HEK293 (cell line): Measurements from ENCODE around the gene GLO1.

Experiments
- CTCF ChIA-PET: fragments of 350-600 bp; formaldehyde crosslinking; extraction: SDS; loops from one replicate; lab custom pipeline; 2021; ENCODE audit warnings: antibody characterized with exemption; lab: Yijun Ruan, JAX
- POLR2A ChIA-PET: fragments of 300-600 bp; formaldehyde crosslinking; extraction: SDS; loops from one replicate; lab custom pipeline; 2020; ENCODE audit warnings: antibody characterized with exemption, inconsistent platforms; lab: Yijun Ruan, JAX
- H3K27ac ChIP-seq: fragments of 200-500 bp; sonication (Bioruptor generic); 2 replicates; pipeline ENCODE4 v1.5.1; 2014; ENCODE audit warnings: low read depth, low read length, control low read depth, inconsistent platforms; ENCODE audit errors: extremely low read depth
- H3K36me3 ChIP-seq, 2 experiments: fragments of 200-500 bp in 1 of 2; sonication (Bioruptor generic) in 1 of 2; 1 replicate in 1 of 2; 2 replicates in 1 of 2; pipeline ENCODE4 v1.5.1; 2014 to 2017; ENCODE audit warnings: inconsistent platforms in 2 of 2, low read length in 2 of 2; ENCODE audit not compliant: control insufficient read depth in 2 of 2, insufficient read depth in 1 of 2
- H3K4me1 ChIP-seq: fragments of 200-500 bp; sonication (Bioruptor generic); 2 replicates; pipeline ENCODE4 v1.5.1; 2014; ENCODE audit warnings: mild to moderate bottlenecking, low read length, inconsistent platforms; ENCODE audit not compliant: control insufficient read depth, insufficient read depth
- H3K4me3 ChIP-seq: 2 replicates; pipeline ENCODE4 v1.5.1; 2011; ENCODE audit warnings: low read depth, mild to moderate bottlenecking, control low read depth, low read length, moderate library complexity
- H3K9me3 ChIP-seq: fragments of 200-500 bp; sonication (Bioruptor generic); 2 replicates; pipeline ENCODE4 v1.5.1; 2014; ENCODE audit warnings: low read depth, low read length, inconsistent platforms; ENCODE audit not compliant: control insufficient read depth, insufficient read depth
- KLF1 ChIP-seq: fragments of 450-650 bp; formaldehyde crosslinking; IDR thresholded peaks from 2 replicates; pipeline ENCODE4 v1.5.1; 2016; ENCODE audit warnings: missing biosample characterization, missing genetic modification characterization
- KLF10 ChIP-seq: fragments of 450-650 bp; IDR thresholded peaks from 2 replicates; pipeline ENCODE4 v1.5.1; 2018; ENCODE audit warnings: missing biosample characterization, mild to moderate bottlenecking, missing genetic modification characterization
- KLF16 ChIP-seq: fragments of 450-650 bp; formaldehyde crosslinking; IDR thresholded peaks from 2 replicates; pipeline ENCODE4 v1.5.1; 2017; ENCODE audit warnings: missing biosample characterization, missing genetic modification characterization
- KLF9 ChIP-seq: fragments of 450-650 bp; formaldehyde crosslinking; IDR thresholded peaks from 2 replicates; pipeline ENCODE4 v1.5.1; 2016; ENCODE audit warnings: missing biosample characterization, missing genetic modification characterization, low read depth
- SCRT1 ChIP-seq: fragments of 450-650 bp; formaldehyde crosslinking; IDR thresholded peaks from 2 replicates; pipeline ENCODE4 v1.5.1; 2016; ENCODE audit warnings: missing biosample characterization, missing genetic modification characterization, borderline replicate concordance
- SP3 ChIP-seq: fragments of 450-650 bp; formaldehyde crosslinking; IDR thresholded peaks from 2 replicates; pipeline ENCODE4 v1.5.1; 2016; ENCODE audit warnings: missing biosample characterization, missing genetic modification characterization
- ZBTB17 ChIP-seq: fragments of 450-650 bp; formaldehyde crosslinking; IDR thresholded peaks from 2 replicates; pipeline ENCODE4 v1.5.1; 2016; ENCODE audit warnings: missing biosample characterization, missing genetic modification characterization
- ZFP3 ChIP-seq: fragments of 450-650 bp; formaldehyde crosslinking; IDR thresholded peaks from 2 replicates; pipeline ENCODE4 v1.5.1; 2016; ENCODE audit warnings: low read depth, missing biosample characterization, missing genetic modification characterization
- ZFP37 ChIP-seq: fragments of 450-650 bp; formaldehyde crosslinking; IDR thresholded peaks from 2 replicates; pipeline ENCODE4 v1.5.1; 2016; ENCODE audit warnings: missing biosample characterization, missing genetic modification characterization
- ZNF138 ChIP-seq: fragments of 450-650 bp; formaldehyde crosslinking; IDR thresholded peaks from 2 replicates; pipeline ENCODE4 v1.5.1; 2016; ENCODE audit warnings: missing biosample characterization, missing genetic modification characterization, borderline replicate concordance
- ZNF184 ChIP-seq: fragments of 450-650 bp; IDR thresholded peaks from 2 replicates; pipeline ENCODE4 v1.5.1; 2018; ENCODE audit warnings: missing biosample characterization, mild to moderate bottlenecking, missing genetic modification characterization
- ZNF211 ChIP-seq: fragments of 450-650 bp; formaldehyde crosslinking; IDR thresholded peaks from 2 replicates; pipeline ENCODE4 v1.5.1; 2016; ENCODE audit warnings: low read depth, missing biosample characterization, missing genetic modification characterization
- ZNF335 ChIP-seq: fragments of 450-650 bp; formaldehyde crosslinking; conservative IDR thresholded peaks from 2 replicates; pipeline ENCODE4 v1.5.1; 2016; ENCODE audit warnings: missing biosample characterization, missing genetic modification characterization
- ZNF341 ChIP-seq: fragments of 450-650 bp; formaldehyde crosslinking; IDR thresholded peaks from 2 replicates; pipeline ENCODE4; 2016; ENCODE audit warnings: low read depth, missing biosample characterization, missing genetic modification characterization
- ZNF394 ChIP-seq: fragments of 450-650 bp; formaldehyde crosslinking; IDR thresholded peaks from 2 replicates; pipeline ENCODE4 v1.5.1; 2016; ENCODE audit warnings: missing biosample characterization, missing genetic modification characterization, mild to moderate bottlenecking, moderate library complexity, borderline replicate concordance
- ZNF600 ChIP-seq: fragments of 450-650 bp; formaldehyde crosslinking; IDR thresholded peaks from 2 replicates; pipeline ENCODE4 v1.5.1; 2016; ENCODE audit warnings: missing biosample characterization, missing genetic modification characterization
- ZNF76 ChIP-seq: fragments of 450-650 bp; formaldehyde crosslinking; IDR thresholded peaks from 2 replicates; pipeline ENCODE4; 2016; ENCODE audit warnings: low read depth, missing biosample characterization, missing genetic modification characterization, borderline replicate concordance
- ZNF843 ChIP-seq: fragments of 450-650 bp; formaldehyde crosslinking; IDR thresholded peaks from 2 replicates; pipeline ENCODE4 v1.5.1; 2016; ENCODE audit warnings: missing biosample characterization, missing genetic modification characterization
- TF ChIP-seq, protein P1 (sequence below): fragments of 450-650 bp; formaldehyde crosslinking; IDR thresholded peaks from 2 replicates; pipeline ENCODE4 v1.5.1; 2016; ENCODE audit warnings: missing biosample characterization, missing genetic modification characterization
- TF ChIP-seq, protein P2 (sequence below): fragments of 450-650 bp; formaldehyde crosslinking; IDR thresholded peaks from 2 replicates; pipeline ENCODE4 v1.5.1; 2016; ENCODE audit warnings: missing biosample characterization, missing genetic modification characterization
- TF ChIP-seq, protein P3 (sequence below): fragments of 450-650 bp; formaldehyde crosslinking; IDR thresholded peaks from 2 replicates; pipeline ENCODE4 v1.5.1; 2016; ENCODE audit warnings: missing biosample characterization, missing genetic modification characterization
- TF ChIP-seq, protein P4 (sequence below): fragments of 450-650 bp; formaldehyde crosslinking; IDR thresholded peaks from 2 replicates; pipeline ENCODE4 v1.5.1; 2016; ENCODE audit warnings: missing biosample characterization, missing genetic modification characterization
- TF ChIP-seq, protein P5 (sequence below): fragments of 450-650 bp; formaldehyde crosslinking; IDR thresholded peaks from 2 replicates; pipeline ENCODE4 v1.5.1; 2016; ENCODE audit warnings: missing biosample characterization, missing genetic modification characterization
- TF ChIP-seq, protein P6 (sequence below): fragments of 450-650 bp; formaldehyde crosslinking; IDR thresholded peaks from 2 replicates; pipeline ENCODE4 v1.5.1; 2016; ENCODE audit warnings: missing biosample characterization, missing genetic modification characterization

Gene GLO1

DNA sequence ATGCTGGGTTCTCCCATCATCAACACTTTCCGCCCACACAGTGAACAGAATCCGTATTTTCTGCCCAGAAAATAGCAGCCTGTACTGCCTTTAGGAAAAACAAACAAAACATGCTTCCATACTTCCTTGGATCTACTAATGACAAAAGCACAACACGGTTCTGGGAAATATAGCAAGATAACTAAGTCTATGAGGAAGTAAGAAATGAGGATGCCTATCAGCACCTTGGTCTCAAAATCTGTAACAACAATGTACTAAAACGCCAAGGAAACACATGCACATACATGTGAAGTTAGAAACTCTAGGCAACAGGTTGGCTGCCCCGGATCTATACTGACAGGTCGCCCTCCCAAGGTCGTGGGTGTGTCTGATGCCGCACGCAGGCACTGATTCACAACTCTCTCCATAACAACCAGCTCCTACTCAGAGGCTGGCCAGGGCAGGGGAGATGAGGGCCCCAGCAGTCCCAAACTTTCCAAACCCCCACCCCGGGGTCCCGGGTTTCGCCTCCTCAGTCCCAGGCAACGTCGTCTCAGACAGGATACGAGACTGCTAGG, 63.9 kb downstream of the GLO1 start:
- no peaks in the 10 kb centered on the region for H3K36me3 ChIP-seq
- H3K4me1 ChIP-seq, result 0 out of 2 replicates have a peak, but pooled peaks cover 3% of the 10 kb centered on the region
- ChIA-PET CTCF (interaction anchor here (0.7 kb wide), 1 partner anchor 138 kb away, joined by 3 read pairs; no protein-coding TSS in a partner anchor), POLR2A (interaction anchor here (0.9 kb wide), 2 partner anchors 14 to 38 kb away, joined by 3 to 4 read pairs; no protein-coding TSS in a partner anchor)
- no peaks in the 10 kb centered on the region for H3K9me3 ChIP-seq
- peak overlapping the region; percentile 96 for H3K4me3 ChIP-seq
- peak overlapping the region; percentile 77; the same call in 1 of the 2 replicates for H3K27ac ChIP-seq
- TF ChIP-seq ZFP37 (tag by site-specific recombination) (0 out of 2 replicates have a peak, but pooled peaks have one; percentile 33), KLF16 (tag by site-specific recombination) (no peak), ZNF341 (tag by site-specific recombination) (0 out of 2 replicates have a peak, but pooled peaks have one; percentile 6), ZNF76 (tag by site-specific recombination) (0 out of 2 replicates have a peak, but pooled peaks have one; percentile 42), ZNF335 (tag by site-specific recombination) (peak; percentile 96), ZFP3 (tag by site-specific recombination) (no peak), KLF1 (0 out of 2 replicates have a peak, but pooled peaks have one; percentile 15), ZBTB17 (tag by site-specific recombination) (peak; percentile 60; the same call in 1 of the 2 replicates), ZNF394 (tag by site-specific recombination) (0 out of 2 replicates have a peak, but pooled peaks have one; percentile 24), KLF10 (peak; percentile 72; the same call in 1 of the 2 replicates), ZNF211 (tag by site-specific recombination) (no peak), SP3 (tag by site-specific recombination) (no peak), KLF9 (tag by site-specific recombination) (peak; percentile 78), ZNF600 (tag by site-specific recombination) (peak; percentile 61), ZNF184 (tag by site-specific recombination) (no peak), SCRT1 (tag by site-specific recombination) (peak; percentile 96), ZNF138 (no peak), ZNF843 (tag by site-specific recombination) (0 out of 2 replicates have a peak, but pooled peaks have one; percentile 28)
- TF ChIP-seq, protein P1, sequence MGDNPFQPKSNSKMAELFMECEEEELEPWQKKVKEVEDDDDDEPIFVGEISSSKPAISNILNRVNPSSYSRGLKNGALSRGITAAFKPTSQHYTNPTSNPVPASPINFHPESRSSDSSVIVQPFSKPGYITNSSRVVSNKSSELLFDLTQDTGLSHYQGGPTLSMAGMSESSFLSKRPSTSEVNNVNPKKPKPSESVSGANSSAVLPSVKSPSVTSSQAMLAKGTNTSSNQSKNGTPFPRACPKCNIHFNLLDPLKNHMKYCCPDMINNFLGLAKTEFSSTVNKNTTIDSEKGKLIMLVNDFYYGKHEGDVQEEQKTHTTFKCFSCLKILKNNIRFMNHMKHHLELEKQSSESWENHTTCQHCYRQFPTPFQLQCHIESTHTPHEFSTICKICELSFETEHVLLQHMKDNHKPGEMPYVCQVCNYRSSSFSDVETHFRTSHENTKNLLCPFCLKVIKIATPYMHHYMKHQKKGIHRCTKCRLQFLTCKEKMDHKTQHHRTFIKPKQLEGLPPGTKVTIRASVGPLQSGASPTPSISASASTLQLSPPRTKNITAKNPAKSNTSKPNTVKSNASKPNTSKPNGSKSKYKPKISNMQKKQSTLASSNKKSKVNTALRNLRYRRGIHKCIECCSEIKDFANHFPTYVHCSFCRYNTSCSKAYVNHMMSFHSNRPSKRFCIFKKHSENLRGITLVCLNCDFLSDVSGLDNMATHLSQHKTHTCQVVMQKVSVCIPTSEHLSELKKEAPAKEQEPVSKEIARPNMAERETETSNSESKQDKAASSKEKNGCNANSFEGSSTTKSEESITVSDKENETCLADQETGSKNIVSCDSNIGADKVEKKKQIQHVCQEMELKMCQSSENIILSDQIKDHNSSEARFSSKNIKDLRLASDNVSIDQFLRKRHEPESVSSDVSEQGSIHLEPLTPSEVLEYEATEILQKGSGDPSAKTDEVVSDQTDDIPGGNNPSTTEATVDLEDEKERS (tag by site-specific recombination), result no peak
- TF ChIP-seq, protein P2, sequence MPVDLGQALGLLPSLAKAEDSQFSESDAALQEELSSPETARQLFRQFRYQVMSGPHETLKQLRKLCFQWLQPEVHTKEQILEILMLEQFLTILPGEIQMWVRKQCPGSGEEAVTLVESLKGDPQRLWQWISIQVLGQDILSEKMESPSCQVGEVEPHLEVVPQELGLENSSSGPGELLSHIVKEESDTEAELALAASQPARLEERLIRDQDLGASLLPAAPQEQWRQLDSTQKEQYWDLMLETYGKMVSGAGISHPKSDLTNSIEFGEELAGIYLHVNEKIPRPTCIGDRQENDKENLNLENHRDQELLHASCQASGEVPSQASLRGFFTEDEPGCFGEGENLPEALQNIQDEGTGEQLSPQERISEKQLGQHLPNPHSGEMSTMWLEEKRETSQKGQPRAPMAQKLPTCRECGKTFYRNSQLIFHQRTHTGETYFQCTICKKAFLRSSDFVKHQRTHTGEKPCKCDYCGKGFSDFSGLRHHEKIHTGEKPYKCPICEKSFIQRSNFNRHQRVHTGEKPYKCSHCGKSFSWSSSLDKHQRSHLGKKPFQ (tag by site-specific recombination), result no peak
- TF ChIP-seq, protein P3, sequence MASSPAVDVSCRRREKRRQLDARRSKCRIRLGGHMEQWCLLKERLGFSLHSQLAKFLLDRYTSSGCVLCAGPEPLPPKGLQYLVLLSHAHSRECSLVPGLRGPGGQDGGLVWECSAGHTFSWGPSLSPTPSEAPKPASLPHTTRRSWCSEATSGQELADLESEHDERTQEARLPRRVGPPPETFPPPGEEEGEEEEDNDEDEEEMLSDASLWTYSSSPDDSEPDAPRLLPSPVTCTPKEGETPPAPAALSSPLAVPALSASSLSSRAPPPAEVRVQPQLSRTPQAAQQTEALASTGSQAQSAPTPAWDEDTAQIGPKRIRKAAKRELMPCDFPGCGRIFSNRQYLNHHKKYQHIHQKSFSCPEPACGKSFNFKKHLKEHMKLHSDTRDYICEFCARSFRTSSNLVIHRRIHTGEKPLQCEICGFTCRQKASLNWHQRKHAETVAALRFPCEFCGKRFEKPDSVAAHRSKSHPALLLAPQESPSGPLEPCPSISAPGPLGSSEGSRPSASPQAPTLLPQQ, result peak; percentile 44
- TF ChIP-seq, protein P4, sequence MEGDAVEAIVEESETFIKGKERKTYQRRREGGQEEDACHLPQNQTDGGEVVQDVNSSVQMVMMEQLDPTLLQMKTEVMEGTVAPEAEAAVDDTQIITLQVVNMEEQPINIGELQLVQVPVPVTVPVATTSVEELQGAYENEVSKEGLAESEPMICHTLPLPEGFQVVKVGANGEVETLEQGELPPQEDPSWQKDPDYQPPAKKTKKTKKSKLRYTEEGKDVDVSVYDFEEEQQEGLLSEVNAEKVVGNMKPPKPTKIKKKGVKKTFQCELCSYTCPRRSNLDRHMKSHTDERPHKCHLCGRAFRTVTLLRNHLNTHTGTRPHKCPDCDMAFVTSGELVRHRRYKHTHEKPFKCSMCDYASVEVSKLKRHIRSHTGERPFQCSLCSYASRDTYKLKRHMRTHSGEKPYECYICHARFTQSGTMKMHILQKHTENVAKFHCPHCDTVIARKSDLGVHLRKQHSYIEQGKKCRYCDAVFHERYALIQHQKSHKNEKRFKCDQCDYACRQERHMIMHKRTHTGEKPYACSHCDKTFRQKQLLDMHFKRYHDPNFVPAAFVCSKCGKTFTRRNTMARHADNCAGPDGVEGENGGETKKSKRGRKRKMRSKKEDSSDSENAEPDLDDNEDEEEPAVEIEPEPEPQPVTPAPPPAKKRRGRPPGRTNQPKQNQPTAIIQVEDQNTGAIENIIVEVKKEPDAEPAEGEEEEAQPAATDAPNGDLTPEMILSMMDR (tag by site-specific recombination), result no peak
- TF ChIP-seq, protein P5, sequence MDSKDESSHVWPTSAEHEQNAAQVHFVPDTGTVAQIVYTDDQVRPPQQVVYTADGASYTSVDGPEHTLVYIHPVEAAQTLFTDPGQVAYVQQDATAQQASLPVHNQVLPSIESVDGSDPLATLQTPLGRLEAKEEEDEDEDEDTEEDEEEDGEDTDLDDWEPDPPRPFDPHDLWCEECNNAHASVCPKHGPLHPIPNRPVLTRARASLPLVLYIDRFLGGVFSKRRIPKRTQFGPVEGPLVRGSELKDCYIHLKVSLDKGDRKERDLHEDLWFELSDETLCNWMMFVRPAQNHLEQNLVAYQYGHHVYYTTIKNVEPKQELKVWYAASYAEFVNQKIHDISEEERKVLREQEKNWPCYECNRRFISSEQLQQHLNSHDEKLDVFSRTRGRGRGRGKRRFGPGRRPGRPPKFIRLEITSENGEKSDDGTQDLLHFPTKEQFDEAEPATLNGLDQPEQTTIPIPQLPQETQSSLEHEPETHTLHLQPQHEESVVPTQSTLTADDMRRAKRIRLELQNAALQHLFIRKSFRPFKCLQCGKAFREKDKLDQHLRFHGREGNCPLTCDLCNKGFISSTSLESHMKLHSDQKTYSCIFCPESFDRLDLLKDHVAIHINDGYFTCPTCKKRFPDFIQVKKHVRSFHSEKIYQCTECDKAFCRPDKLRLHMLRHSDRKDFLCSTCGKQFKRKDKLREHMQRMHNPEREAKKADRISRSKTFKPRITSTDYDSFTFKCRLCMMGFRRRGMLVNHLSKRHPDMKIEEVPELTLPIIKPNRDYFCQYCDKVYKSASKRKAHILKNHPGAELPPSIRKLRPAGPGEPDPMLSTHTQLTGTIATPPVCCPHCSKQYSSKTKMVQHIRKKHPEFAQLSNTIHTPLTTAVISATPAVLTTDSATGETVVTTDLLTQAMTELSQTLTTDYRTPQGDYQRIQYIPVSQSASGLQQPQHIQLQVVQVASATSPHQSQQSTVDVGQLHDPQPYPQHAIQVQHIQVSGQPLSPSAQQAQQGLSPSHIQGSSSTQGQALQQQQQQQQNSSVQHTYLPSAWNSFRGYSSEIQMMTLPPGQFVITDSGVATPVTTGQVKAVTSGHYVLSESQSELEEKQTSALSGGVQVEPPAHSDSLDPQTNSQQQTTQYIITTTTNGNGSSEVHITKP, result peak; percentile 71; the same call in 1 of the 2 replicates
- TF ChIP-seq, protein P6, sequence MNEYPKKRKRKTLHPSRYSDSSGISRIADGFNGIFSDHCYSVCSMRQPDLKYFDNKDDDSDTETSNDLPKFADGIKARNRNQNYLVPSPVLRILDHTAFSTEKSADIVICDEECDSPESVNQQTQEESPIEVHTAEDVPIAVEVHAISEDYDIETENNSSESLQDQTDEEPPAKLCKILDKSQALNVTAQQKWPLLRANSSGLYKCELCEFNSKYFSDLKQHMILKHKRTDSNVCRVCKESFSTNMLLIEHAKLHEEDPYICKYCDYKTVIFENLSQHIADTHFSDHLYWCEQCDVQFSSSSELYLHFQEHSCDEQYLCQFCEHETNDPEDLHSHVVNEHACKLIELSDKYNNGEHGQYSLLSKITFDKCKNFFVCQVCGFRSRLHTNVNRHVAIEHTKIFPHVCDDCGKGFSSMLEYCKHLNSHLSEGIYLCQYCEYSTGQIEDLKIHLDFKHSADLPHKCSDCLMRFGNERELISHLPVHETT (tag by site-specific recombination), result 0 out of 2 replicates have a peak, but pooled peaks have one; percentile 30
